Epidermal melanocyte (primary cell): ENCODE data around the gene C2CD2.
"Not testable (repeated sequence)": the region's sequence is repeated elsewhere in the genome, so short reads cannot be mapped to it uniquely, and the experiment has no call there.

Source experiments
- DNase-seq: peaks from one replicate; pipeline ENCODE4 v3.0.0; 2011; ENCODE audit warnings: low spot score; ENCODE audit not compliant: insufficient read length

The C2CD2 gene

GRCh38 chr21:41975391-41976272 lies 21.8 kb upstream of the C2CD2 start:
- DNase-seq, result no peak

GRCh38 chr21:41974752-41975053 lies 20.9 kb upstream of the C2CD2 start:
- DNase-seq, result no peak

- no peak for DNase-seq
These were observed 20.3 kb upstream of the C2CD2 start for GRCh38 chr21:41973861-41974751.

GRCh38 chr21:41973427-41973831 lies 19.6 kb upstream of the C2CD2 start:
- no peak for DNase-seq

GRCh38 chr21:41972511-41973205 lies 18.8 kb upstream of the C2CD2 start:
- DNase-seq, result no peak

- DNase-seq, result no peak
These were observed 18.1 kb upstream of the C2CD2 start for GRCh38 chr21:41971891-41972290.

GRCh38 chr21:41970751-41971653 lies 17.2 kb upstream of the C2CD2 start:
- DNase-seq, result no peak

GRCh38 chr21:41970106-41970391 lies 16.2 kb upstream of the C2CD2 start:
- DNase-seq, result no peak

GRCh38 chr21:41967708-41968107 lies 13.9 kb upstream of the C2CD2 start:
- DNase-seq, result no peak

- no peak for DNase-seq
These were observed 13.2 kb upstream of the C2CD2 start for GRCh38 chr21:41966872-41967621.

- DNase-seq, result no peak
These were observed 12.4 kb upstream of the C2CD2 start for GRCh38 chr21:41966041-41966833.

GRCh38 chr21:41965461-41966013 lies 11.7 kb upstream of the C2CD2 start:
- no peak for DNase-seq

- no peak for DNase-seq
These were observed 11.2 kb upstream of the C2CD2 start for GRCh38 chr21:41965045-41965444.

- DNase-seq, result no peak
These were observed 10.4 kb upstream of the C2CD2 start for GRCh38 chr21:41964171-41964570.

- DNase-seq, result no peak
These were observed 8.7 kb upstream of the C2CD2 start for GRCh38 chr21:41962425-41962966.

GRCh38 chr21:41961753-41962152 lies 7.9 kb upstream of the C2CD2 start:
- DNase-seq, result no peak

GRCh38 chr21:41961282-41961701 lies 7.5 kb upstream of the C2CD2 start:
- no peak for DNase-seq

- no peak for DNase-seq
These were observed 6.6 kb upstream of the C2CD2 start for GRCh38 chr21:41960386-41960785.

- DNase-seq, result not testable (repeated sequence)
These were observed 5.9 kb upstream of the C2CD2 start for GRCh38 chr21:41959697-41960096.
